HepG2 (cell line): ENCODE results near the gene CDK10. TPM values are rescaled to one million over a fixed set of nuclear protein-coding genes. Genes with fewer than 3 reads are reported as not detected.

Experiments used
- CEBPB ChIP-seq: IDR thresholded peaks from 2 replicates; pipeline ENCODE4 v1.6.1; 2011; ENCODE audit warnings: low read depth, low read length, improper control_type of control experiment, borderline replicate concordance
- FOXP4 ChIP-seq: sonication (generic); formaldehyde crosslinking; IDR thresholded peaks from 2 replicates; pipeline ENCODE4 v1.4.0; 2020; ENCODE audit warnings: missing genetic modification reagents
- HDAC6 ChIP-seq: fragments of 200-600 bp; sonication (generic); IDR thresholded peaks from 2 replicates; pipeline ENCODE4 v1.7.0; 2017; ENCODE audit warnings: mild to moderate bottlenecking, antibody characterized with exemption, low read length, low read depth
- HNRNPLL ChIP-seq: fragments of 200-400 bp; formaldehyde crosslinking; IDR thresholded peaks from 2 replicates; pipeline ENCODE4 v1.6.1; 2017; ENCODE audit warnings: mild to moderate bottlenecking, low read depth, low read length; ENCODE audit not compliant: poor library complexity, severe bottlenecking
- ISL2 ChIP-seq: sonication (generic); formaldehyde crosslinking; IDR thresholded peaks from 2 replicates; pipeline ENCODE4 v1.5.0; 2020; ENCODE audit warnings: missing genetic modification reagents
- RERE ChIP-seq: IDR thresholded peaks from 2 replicates; pipeline ENCODE4 v1.6.1; 2016; ENCODE audit warnings: low read depth, missing genetic modification reagents, missing compliant biosample characterization
- SPEN ChIP-seq: sonication (generic); formaldehyde crosslinking; IDR thresholded peaks from 2 replicates; pipeline ENCODE4 v1.5.1; 2020; ENCODE audit warnings: low read depth, mild to moderate bottlenecking, missing genetic modification reagents
- SRY ChIP-seq: sonication (generic); formaldehyde crosslinking; IDR thresholded peaks from 2 replicates; pipeline ENCODE4 v1.8.0; 2022; ENCODE audit warnings: mild to moderate bottlenecking, missing genetic modification reagents
- ZFX ChIP-seq: sonication (generic); formaldehyde crosslinking; IDR thresholded peaks from 2 replicates; pipeline ENCODE4 v1.4.0; 2020; ENCODE audit warnings: mild to moderate bottlenecking, low read depth, missing genetic modification reagents, moderate library complexity
- ZNF34 ChIP-seq: sonication (generic); formaldehyde crosslinking; IDR thresholded peaks from 2 replicates; pipeline ENCODE4 v1.4.0; 2020; ENCODE audit warnings: mild to moderate bottlenecking, missing genetic modification reagents, borderline replicate concordance
- ZNF550 ChIP-seq: sonication (generic); formaldehyde crosslinking; IDR thresholded peaks from 2 replicates; pipeline ENCODE4 v1.4.0; 2020; ENCODE audit warnings: mild to moderate bottlenecking, missing genetic modification reagents, borderline replicate concordance
- ZNF644 ChIP-seq: IDR thresholded peaks from 2 replicates; pipeline ENCODE4 v1.6.1; 2016; ENCODE audit warnings: low read depth
- ZNF816 ChIP-seq: sonication (generic); formaldehyde crosslinking; IDR thresholded peaks from 2 replicates; pipeline ENCODE4 v1.8.0; 2022; ENCODE audit warnings: missing genetic modification reagents, mild to moderate bottlenecking, borderline replicate concordance
- ZNF839 ChIP-seq: sonication (generic); formaldehyde crosslinking; IDR thresholded peaks from 2 replicates; pipeline ENCODE4 v1.4.0; 2020; ENCODE audit warnings: missing genetic modification reagents, mild to moderate bottlenecking, borderline replicate concordance
- polyA plus RNA-seq, 8 experiments: library from polyadenylated mRNA; depleted of rRNA in 3 of 8; stranded (reverse) in 7 of 8; unstranded in 1 of 8; fragments of >200 nt; fragmentation: Illumina TruSeq in 4 of 8; extraction: Trizol in 4 of 8; gene quantifications; 2 replicates each; pipeline versions ENCODE4 v1.2.1 to v1.2.3, GENCODE V29; 2011 to 2016; ENCODE audit warnings: low read depth in 4 of 8, missing spikeins in 1 of 8, mixed read lengths in 1 of 8; ENCODE audit not compliant: insufficient read depth in 1 of 8
- total RNA-seq, 5 experiments: library from RNA; depleted of rRNA; stranded (reverse); fragments of >200 nt; fragmentation: Illumina TruSeq; extraction: Trizol; gene quantifications; 2 replicates each; pipeline ENCODE4 v1.2.3, GENCODE V29; 2016; ENCODE audit warnings: low read depth in 1 of 5
- TF ChIP-seq, protein P1 (sequence below): sonication (generic); formaldehyde crosslinking; IDR thresholded peaks from 2 replicates; pipeline ENCODE4 v1.4.0; 2020; ENCODE audit warnings: mild to moderate bottlenecking, missing genetic modification reagents
- TF ChIP-seq, protein P2 (sequence below): sonication (generic); formaldehyde crosslinking; IDR thresholded peaks from 2 replicates; pipeline ENCODE4 v1.5.1; 2020; ENCODE audit warnings: missing genetic modification reagents, mild to moderate bottlenecking, borderline replicate concordance
- TF ChIP-seq, protein P3 (sequence below): sonication (generic); formaldehyde crosslinking; IDR thresholded peaks from 2 replicates; pipeline ENCODE4 v1.9.0; 2022; ENCODE audit warnings: low read depth, missing genetic modification reagents

The CDK10 gene
- total and polyA plus RNA-seq, 2 of the 13 experiments (the other 11 are each of a cell fraction or from before 2014, with no cell fraction given), result 2.5 to 3.9 TPM

GRCh38 chr16:89700649-89701424 lies 14.3 kb downstream of the CDK10 start (continued):
- TF ChIP-seq, protein P1, sequence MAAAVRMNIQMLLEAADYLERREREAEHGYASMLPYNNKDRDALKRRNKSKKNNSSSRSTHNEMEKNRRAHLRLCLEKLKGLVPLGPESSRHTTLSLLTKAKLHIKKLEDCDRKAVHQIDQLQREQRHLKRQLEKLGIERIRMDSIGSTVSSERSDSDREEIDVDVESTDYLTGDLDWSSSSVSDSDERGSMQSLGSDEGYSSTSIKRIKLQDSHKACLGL (CRISPR knock-in tag), result peak; percentile 53; the same call in 1 of the 2 replicates
- TF ChIP-seq, protein P2, sequence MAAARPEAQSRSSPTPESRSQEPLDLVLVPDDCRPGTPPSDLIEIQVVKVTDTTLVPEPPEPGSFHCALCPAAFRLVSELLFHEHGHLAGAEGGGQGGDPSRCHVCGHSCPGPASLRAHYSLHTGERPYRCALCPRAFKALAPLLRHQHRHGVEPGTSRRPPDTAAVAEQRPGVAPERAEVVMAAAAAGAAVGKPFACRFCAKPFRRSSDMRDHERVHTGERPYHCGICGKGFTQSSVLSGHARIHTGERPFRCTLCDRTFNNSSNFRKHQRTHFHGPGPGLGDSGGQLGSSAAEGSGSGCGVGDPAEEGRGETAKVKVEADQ (CRISPR knock-in tag), result peak; percentile 43; the same call in 1 of the 2 replicates
- TF ChIP-seq ZNF644 (CRISPR knock-in tag), result no peak
- peak; percentile 77; the same call in 1 of the 2 replicates for TF ChIP-seq SPEN (CRISPR knock-in tag)
- TF ChIP-seq ZNF839 (CRISPR knock-in tag), result no peak
- no peak for TF ChIP-seq HDAC6
- no peak for TF ChIP-seq ZNF550 (CRISPR knock-in tag)
- TF ChIP-seq ZFX (CRISPR knock-in tag), result peak; percentile 70
- TF ChIP-seq ISL2, result peak; percentile 45; the same call in 1 of the 2 replicates
- TF ChIP-seq, protein P3, sequence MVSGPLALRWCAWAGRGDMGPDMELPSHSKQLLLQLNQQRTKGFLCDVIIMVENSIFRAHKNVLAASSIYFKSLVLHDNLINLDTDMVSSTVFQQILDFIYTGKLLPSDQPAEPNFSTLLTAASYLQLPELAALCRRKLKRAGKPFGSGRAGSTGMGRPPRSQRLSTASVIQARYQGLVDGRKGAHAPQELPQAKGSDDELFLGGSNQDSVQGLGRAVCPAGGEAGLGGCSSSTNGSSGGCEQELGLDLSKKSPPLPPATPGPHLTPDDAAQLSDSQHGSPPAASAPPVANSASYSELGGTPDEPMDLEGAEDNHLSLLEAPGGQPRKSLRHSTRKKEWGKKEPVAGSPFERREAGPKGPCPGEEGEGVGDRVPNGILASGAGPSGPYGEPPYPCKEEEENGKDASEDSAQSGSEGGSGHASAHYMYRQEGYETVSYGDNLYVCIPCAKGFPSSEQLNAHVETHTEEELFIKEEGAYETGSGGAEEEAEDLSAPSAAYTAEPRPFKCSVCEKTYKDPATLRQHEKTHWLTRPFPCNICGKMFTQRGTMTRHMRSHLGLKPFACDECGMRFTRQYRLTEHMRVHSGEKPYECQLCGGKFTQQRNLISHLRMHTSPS (CRISPR knock-in tag), result no peak; the same call in 1 of the 2 replicates
- no peak for TF ChIP-seq CEBPB
- TF ChIP-seq ZNF816 (CRISPR knock-in tag), result no peak; the same call in 1 of the 2 replicates
- peak; percentile 14; the same call in 1 of the 2 replicates for TF ChIP-seq FOXP4 (CRISPR knock-in tag)
- no peak for TF ChIP-seq ZNF34 (CRISPR knock-in tag)
- TF ChIP-seq SRY, result peak; percentile 33; the same call in 1 of the 2 replicates
- TF ChIP-seq HNRNPLL, result peak; percentile 3
- 0 out of 2 replicates have a peak, but pooled peaks have one; percentile 33 for TF ChIP-seq RERE (CRISPR knock-in tag)
